ENCODE data around the gene CCDC57.

- TF ChIP-seq CTCF (IDR thresholded peaks at IDR 0.05): peak in 1 of 5 experiments; percentile 49
- TF ChIP-seq POLR2A (IDR thresholded peaks at IDR 0.05): peak; percentile 50
- TF ChIP-seq EP300 (IDR thresholded peaks at IDR 0.05; ENCODE audit: low read depth): no peak
These were observed at the start of gene CCDC57 for GRCh38 chr17:82212331-82213250.

Data from transverse colon (tissue), 3 donors.